H9 (cell line): Measurements from ENCODE around the gene EYA4. TPM values are rescaled to one million over a fixed set of nuclear protein-coding genes. Genes with fewer than 3 reads are reported as not detected.

Source experiments
- DNase-seq: peaks from one replicate; pipeline ENCODE4 v3.0.0-alpha.2; 2017
- H2AFZ ChIP-seq: one replicate; pipeline ENCODE4 v1.6.1; 2013; ENCODE audit warnings: mild to moderate bottlenecking, low read length, control low read depth, moderate library complexity
- H2AK5ac ChIP-seq: 2 replicates; pipeline ENCODE4 v1.6.1; 2013; ENCODE audit warnings: low read length, control low read depth, mixed read lengths; ENCODE audit not compliant: insufficient read length
- H2BK120ac ChIP-seq: one replicate; pipeline ENCODE4 v1.6.1; 2013; ENCODE audit warnings: low read depth, mild to moderate bottlenecking, low read length, control low read depth, inconsistent platforms; ENCODE audit not compliant: poor library complexity, severe bottlenecking
- H2BK12ac ChIP-seq: 2 replicates; pipeline ENCODE4 v1.6.1; 2013; ENCODE audit warnings: low read length, control low read depth, mixed read lengths, low read depth; ENCODE audit not compliant: insufficient read length
- H2BK15ac ChIP-seq: 2 replicates; pipeline ENCODE4 v1.6.1; 2013; ENCODE audit warnings: low read depth, low read length, control low read depth
- H2BK20ac ChIP-seq: one replicate; pipeline ENCODE4 v1.6.1; 2013; ENCODE audit warnings: low read depth, mild to moderate bottlenecking, low read length, control low read depth, inconsistent platforms; ENCODE audit not compliant: poor library complexity, severe bottlenecking
- H2BK5ac ChIP-seq: 2 replicates; pipeline ENCODE4 v1.6.1; 2013; ENCODE audit warnings: low read length, control low read depth, mixed read lengths; ENCODE audit not compliant: insufficient read length
- H3K14ac ChIP-seq: 2 replicates; pipeline ENCODE4 v1.6.1; 2013; ENCODE audit warnings: low read length, control low read depth; ENCODE audit not compliant: insufficient read depth
- H3K18ac ChIP-seq: 2 replicates; pipeline ENCODE4 v1.6.1; 2013; ENCODE audit warnings: low read depth, mild to moderate bottlenecking, mixed read lengths, low read length, control low read depth; ENCODE audit not compliant: insufficient read length
- H3K23ac ChIP-seq: 2 replicates; pipeline ENCODE4 v1.6.1; 2013; ENCODE audit warnings: low read length, control low read depth, mixed read lengths, low read depth; ENCODE audit not compliant: insufficient read length
- H3K23me2 ChIP-seq: 2 replicates; pipeline ENCODE4 v1.6.1; 2013; ENCODE audit warnings: low read depth, mild to moderate bottlenecking, mixed read lengths, low read length, control low read depth; ENCODE audit not compliant: insufficient read length, poor library complexity, severe bottlenecking
- H3K27ac ChIP-seq: 2 replicates; pipeline ENCODE4 v1.5.1; 2013; ENCODE audit warnings: low read length, control low read depth, mixed read lengths, low read depth; ENCODE audit not compliant: insufficient read length
- H3K27me3 ChIP-seq: 2 replicates; pipeline ENCODE4 v1.6.1; 2013; ENCODE audit warnings: low read length, control low read depth, inconsistent platforms; ENCODE audit not compliant: insufficient read depth
- H3K4ac ChIP-seq: 2 replicates; pipeline ENCODE4 v1.6.1; 2013; ENCODE audit warnings: low read depth, mild to moderate bottlenecking, control low read depth, inconsistent platforms, low read length, moderate library complexity
- H3K4me1 ChIP-seq: 2 replicates; pipeline ENCODE4 v1.6.1; 2013; ENCODE audit warnings: low read length, control low read depth, inconsistent platforms; ENCODE audit not compliant: insufficient read depth
- H3K4me2 ChIP-seq: 2 replicates; pipeline ENCODE4 v1.6.1; 2013; ENCODE audit warnings: low read length, control low read depth, mixed read lengths; ENCODE audit not compliant: insufficient read length, insufficient read depth
- H3K56ac ChIP-seq: 2 replicates; pipeline ENCODE4 v1.6.1; 2013; ENCODE audit warnings: low read depth, mild to moderate bottlenecking, mixed read lengths, low read length, control low read depth; ENCODE audit not compliant: insufficient read length
- H3K79me1 ChIP-seq: 2 replicates; pipeline ENCODE4 v1.6.1; 2013; ENCODE audit warnings: low read depth, mild to moderate bottlenecking, moderate library complexity, low read length, control low read depth, inconsistent platforms; ENCODE audit not compliant: insufficient read depth, poor library complexity, severe bottlenecking
- H3K79me2 ChIP-seq: 2 replicates; pipeline ENCODE4 v1.6.1; 2013; ENCODE audit warnings: low read length, control low read depth, inconsistent platforms; ENCODE audit not compliant: insufficient read depth
- H3K9ac ChIP-seq: 2 replicates; pipeline ENCODE4 v1.6.1; 2013; ENCODE audit warnings: low read length, control low read depth, mixed read lengths; ENCODE audit not compliant: insufficient read length; ENCODE audit errors: extremely low read depth
- H3K9me3 ChIP-seq: one replicate; pipeline ENCODE4 v1.6.1; 2013; ENCODE audit warnings: low read depth, low read length, inconsistent platforms; ENCODE audit not compliant: control insufficient read depth
- H3T11ph ChIP-seq: one replicate; pipeline ENCODE4 v1.6.1; 2013; ENCODE audit warnings: mild to moderate bottlenecking, low read length, control low read depth, inconsistent platforms
- H4K20me1 ChIP-seq: one replicate; pipeline ENCODE4 v1.6.1; 2013; ENCODE audit not compliant: control insufficient read depth, insufficient read length, insufficient read depth
- H4K5ac ChIP-seq: 2 replicates; pipeline ENCODE4 v1.6.1; 2013; ENCODE audit warnings: low read depth, mild to moderate bottlenecking, mixed read lengths, low read length, control low read depth; ENCODE audit not compliant: insufficient read length
- H4K8ac ChIP-seq: replicated peaks from 2 replicates; pipeline ENCODE4 v1.6.1; 2013; ENCODE audit warnings: low read length, control low read depth, mixed read lengths, low read depth; ENCODE audit not compliant: insufficient read length
- H4K91ac ChIP-seq: 2 replicates; pipeline ENCODE4 v1.6.1; 2013; ENCODE audit warnings: low read depth, mild to moderate bottlenecking, moderate library complexity, mixed read lengths, low read length, control low read depth; ENCODE audit not compliant: insufficient read length
- H3K27ac Mint-ChIP-seq, 3 experiments: 2 replicates in 2 of 3; 3 replicates in 1 of 3; pipeline ENCODE4 v1.8.0; 2020 to 2021; ENCODE audit warnings: mixed read lengths in 3 of 3, mild to moderate bottlenecking in 1 of 3, moderate library complexity in 1 of 3
- H3K27me3 Mint-ChIP-seq: 2 replicates; pipeline ENCODE4 v1.8.0; 2021; ENCODE audit warnings: low read depth, mild to moderate bottlenecking, moderate library complexity, mixed read lengths
- H3K36me3 Mint-ChIP-seq, 3 experiments: 2 replicates in 2 of 3; 3 replicates in 1 of 3; pipeline ENCODE4 v1.8.0; 2020 to 2021; ENCODE audit warnings: low read depth in 3 of 3, mixed read lengths in 3 of 3; ENCODE audit not compliant: insufficient read depth in 1 of 3
- H3K4me1 Mint-ChIP-seq, 2 experiments: 2 replicates each; pipeline ENCODE4 v1.8.0; 2020; ENCODE audit warnings: mixed read lengths in 2 of 2
- H3K4me3 Mint-ChIP-seq, 2 experiments: 2 replicates in 1 of 2; 3 replicates in 1 of 2; pipeline ENCODE4 v1.8.0; 2020 to 2021; ENCODE audit warnings: mild to moderate bottlenecking in 2 of 2, mixed read lengths in 2 of 2, moderate library complexity in 1 of 2
- H3K9me3 Mint-ChIP-seq, 2 experiments: 2 replicates in 1 of 2; 3 replicates in 1 of 2; pipeline ENCODE4 v1.8.0; 2020; ENCODE audit warnings: mild to moderate bottlenecking in 2 of 2, mixed read lengths in 2 of 2, moderate library complexity in 1 of 2
- WGBS: extraction: QIAGEN DNeasy Blood & Tissue Kit; methylation state at CpG from one replicate; pipeline ENCODE4 v1.1.7; 2013; ENCODE audit warnings: missing lambda C conversion rate, low lambda C conversion rate, mixed read lengths; ENCODE audit not compliant: insufficient read length; ENCODE audit errors: extremely low coverage; 5-methylcytosine and 5-hydroxymethylcytosine counted together
- total RNA-seq: library from RNA; stranded (reverse); gene quantifications from 2 replicates; pipeline ENCODE4 v1.2.1, GENCODE V29; 2021
- TF ChIP-seq, protein P1 (sequence below): fragments of 200-600 bp; sonication (generic); conservative IDR thresholded peaks from 3 replicates; pipeline ENCODE4 v1.8.0; 2021; ENCODE audit warnings: antibody characterized with exemption, mild to moderate bottlenecking

Gene EYA4
- total RNA-seq, 1 experiment from 2014 or later, result 0.26 TPM

GRCh38 chr6:133317704-133318103 is 76.5 kb downstream of the EYA4 start:
- WGBS, result 100% methylated on average over 1 of the region's 4 CpGs
- H2BK20ac ChIP-seq, result no peak overlapping the region
- TF ChIP-seq, protein P1, sequence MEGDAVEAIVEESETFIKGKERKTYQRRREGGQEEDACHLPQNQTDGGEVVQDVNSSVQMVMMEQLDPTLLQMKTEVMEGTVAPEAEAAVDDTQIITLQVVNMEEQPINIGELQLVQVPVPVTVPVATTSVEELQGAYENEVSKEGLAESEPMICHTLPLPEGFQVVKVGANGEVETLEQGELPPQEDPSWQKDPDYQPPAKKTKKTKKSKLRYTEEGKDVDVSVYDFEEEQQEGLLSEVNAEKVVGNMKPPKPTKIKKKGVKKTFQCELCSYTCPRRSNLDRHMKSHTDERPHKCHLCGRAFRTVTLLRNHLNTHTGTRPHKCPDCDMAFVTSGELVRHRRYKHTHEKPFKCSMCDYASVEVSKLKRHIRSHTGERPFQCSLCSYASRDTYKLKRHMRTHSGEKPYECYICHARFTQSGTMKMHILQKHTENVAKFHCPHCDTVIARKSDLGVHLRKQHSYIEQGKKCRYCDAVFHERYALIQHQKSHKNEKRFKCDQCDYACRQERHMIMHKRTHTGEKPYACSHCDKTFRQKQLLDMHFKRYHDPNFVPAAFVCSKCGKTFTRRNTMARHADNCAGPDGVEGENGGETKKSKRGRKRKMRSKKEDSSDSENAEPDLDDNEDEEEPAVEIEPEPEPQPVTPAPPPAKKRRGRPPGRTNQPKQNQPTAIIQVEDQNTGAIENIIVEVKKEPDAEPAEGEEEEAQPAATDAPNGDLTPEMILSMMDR, result no peak
- Mint-ChIP-seq H3K4me1 (peaks cover 8 to 9% of the 10 kb centered on the region in 2 experiments), H3K27me3 (no peaks in the 10 kb centered on the region), H3K9me3 (no peaks in the 10 kb centered on the region), H3K4me3 (no peak overlapping the region), H3K36me3 (no peaks in the 10 kb centered on the region), H3K27ac (no peak overlapping the region)
- no peaks in the 10 kb centered on the region for H3K79me2 ChIP-seq
- no peak overlapping the region for H3K23ac ChIP-seq
- H4K5ac ChIP-seq, result no peak overlapping the region
- H3K18ac ChIP-seq, result no peak overlapping the region
- no peak for DNase-seq
- H2BK5ac ChIP-seq, result no peak overlapping the region
- no peaks in the 10 kb centered on the region for H3K79me1 ChIP-seq
- no peak overlapping the region for H3K56ac ChIP-seq
- H4K91ac ChIP-seq, result no peak overlapping the region
- H3K4ac ChIP-seq, result no peak overlapping the region
- H3K27ac ChIP-seq, result no peak overlapping the region
- H3K23me2 ChIP-seq, result no peaks in the 10 kb centered on the region
- no peak overlapping the region for H3K14ac ChIP-seq
- no peaks in the 10 kb centered on the region for H3K27me3 ChIP-seq
- no peak overlapping the region for H2AFZ ChIP-seq
- no peaks in the 10 kb centered on the region; the same call in 1 of the 2 replicates for H3K4me1 ChIP-seq
- no peak overlapping the region for H4K8ac ChIP-seq
- H2BK12ac ChIP-seq, result no peak overlapping the region
- no peaks in the 10 kb centered on the region for H4K20me1 ChIP-seq
- no peaks in the 10 kb centered on the region for H3K9me3 ChIP-seq
- H3T11ph ChIP-seq, result no peak overlapping the region
- H2AK5ac ChIP-seq, result no peak overlapping the region
- H2BK120ac ChIP-seq, result no peak overlapping the region
- H3K9ac ChIP-seq, result no peak overlapping the region
- no peak overlapping the region for H3K4me2 ChIP-seq
- H2BK15ac ChIP-seq, result no peak overlapping the region
